HepG2 (cell line): ENCODE data around the gene GRHPR. TPM values are rescaled to one million over a fixed set of nuclear protein-coding genes. Genes with fewer than 3 reads are reported as not detected.

Source experiments
- ATAC-seq: fragments of 200-7000 bp; cut with Tn5 transposase; 3 replicates; pipeline ENCODE4 v1.9.1; 2020; ENCODE audit warnings: mild to moderate bottlenecking, moderate library complexity
- BruUV-seq: library from RNA; stranded (reverse); fragments of 400-500 nt; replicated peaks from 2 replicates; lab custom pipeline; 2021; lab: Mats Ljungman, UMichigan
- CTCF ChIA-PET: fragments of 300-600 bp; formaldehyde crosslinking; extraction: SDS; loops from one replicate; lab custom pipeline; 2021; ENCODE audit warnings: low total read pairs, inconsistent platforms, low intra/inter-chr PET ratio; lab: Yijun Ruan, JAX
- POLR2A ChIA-PET: fragments of 350-600 bp; sonication (Branson Sonifier 250); formaldehyde crosslinking; loops from one replicate; lab custom pipeline; 2020; ENCODE audit warnings: antibody characterized with exemption, inconsistent platforms; lab: Yijun Ruan, JAX
- DNase-seq: peaks from one replicate; pipeline ENCODE4 v3.0.0-alpha.2; 2015; ENCODE audit warnings: low spot score
- FAIRE-seq: peaks from 3 replicates; lab custom pipeline; 2011; peaks lifted over from hg19 to GRCh38; lab: Jason Lieb, UNC
- H2AFZ ChIP-seq: one replicate; pipeline ENCODE4 v1.6.1; 2011; ENCODE audit warnings: low read length, inconsistent platforms
- H3K27ac ChIP-seq: fragments of 300-600 bp; 3 replicates; pipeline ENCODE4 v1.8.0; 2011; ENCODE audit warnings: mixed run types, mild to moderate bottlenecking, mixed read lengths, low read length, inconsistent platforms; ENCODE audit not compliant: insufficient read depth; ENCODE audit errors: extremely low read length
- H3K27me3 ChIP-seq, 2 experiments: fragments of 200-600 bp in 1 of 2; 2 replicates in 1 of 2; 3 replicates in 1 of 2; pipeline versions ENCODE4 v1.6.0 to v1.8.0; 2011; ENCODE audit warnings: low read length in 2 of 2, mild to moderate bottlenecking in 2 of 2, moderate library complexity in 2 of 2, inconsistent platforms in 1 of 2; ENCODE audit not compliant: insufficient read depth in 2 of 2, control insufficient read depth in 1 of 2
- H3K36me3 ChIP-seq, 2 experiments: fragments of 200-600 bp in 1 of 2; replicated peaks in 1 of 2; 2 replicates in 1 of 2; 3 replicates in 1 of 2; pipeline versions ENCODE4 v1.5.1 to v1.8.0; 2011; ENCODE audit warnings: low read length in 2 of 2, inconsistent platforms in 1 of 2; ENCODE audit not compliant: insufficient read depth in 2 of 2, control insufficient read depth in 1 of 2
- H3K4me1 ChIP-seq: 2 replicates; pipeline ENCODE4 v1.5.1; 2012; ENCODE audit warnings: low read length, inconsistent platforms; ENCODE audit not compliant: insufficient read depth
- H3K4me2 ChIP-seq: 2 replicates; pipeline ENCODE4 v1.6.0; 2011; ENCODE audit warnings: low read depth, low read length, inconsistent platforms
- H3K4me3 ChIP-seq, 3 experiments: fragments of 200-600 bp in 1 of 3; sonication (generic), shearing (Covaris generic) in 1 of 3; replicated peaks in 1 of 3; 2 replicates each; pipeline ENCODE4 v1.5.1; 2011 to 2016; ENCODE audit warnings: low read length in 3 of 3, inconsistent platforms in 2 of 3, low read depth in 2 of 3, mild to moderate bottlenecking in 2 of 3, control low read depth in 1 of 3, mixed read lengths in 1 of 3; ENCODE audit not compliant: insufficient read depth in 1 of 3
- H3K79me2 ChIP-seq: one replicate; pipeline ENCODE4 v1.6.1; 2011; ENCODE audit warnings: low read length, inconsistent platforms; ENCODE audit not compliant: insufficient read depth
- H3K9ac ChIP-seq: 2 replicates; pipeline ENCODE4 v1.6.0; 2011; ENCODE audit warnings: mild to moderate bottlenecking, low read depth, low read length, inconsistent platforms; ENCODE audit not compliant: insufficient read depth
- H3K9me3 ChIP-seq: 2 replicates; pipeline ENCODE4 v1.5.1; 2012; ENCODE audit warnings: mild to moderate bottlenecking, low read length
- H4K20me1 ChIP-seq: 2 replicates; pipeline ENCODE4 v1.6.0; 2011; ENCODE audit warnings: inconsistent platforms, mild to moderate bottlenecking, low read length, moderate library complexity; ENCODE audit not compliant: insufficient read depth
- ETV5 ChIP-seq: IDR thresholded peaks from 2 replicates; pipeline ENCODE4 v1.6.1; 2018; ENCODE audit warnings: missing biosample characterization, missing genetic modification reagents, inconsistent platforms, borderline replicate concordance
- HIVEP1 ChIP-seq: sonication (generic); formaldehyde crosslinking; IDR thresholded peaks from 2 replicates; pipeline ENCODE4 v1.4.0; 2020; ENCODE audit warnings: mild to moderate bottlenecking, missing genetic modification reagents
- IKZF1 ChIP-seq: fragments of 450-650 bp; IDR thresholded peaks from 2 replicates; pipeline ENCODE4 v1.7.1; 2016
- LCORL ChIP-seq, 2 experiments: fragments of 450-650 bp in 1 of 2; sonication (generic) in 1 of 2; formaldehyde crosslinking in 1 of 2; IDR thresholded peaks; 2 replicates each; pipeline versions ENCODE4 v1.5.0 to v1.6.1; 2017 to 2020; ENCODE audit warnings: antibody characterized with exemption in 1 of 2, missing genetic modification reagents in 1 of 2
- NFRKB ChIP-seq: fragments of 450-650 bp; IDR thresholded peaks from 2 replicates; pipeline ENCODE4 v1.6.1; 2017
- RAD21 ChIP-seq: fragments of 450-650 bp; formaldehyde crosslinking; IDR thresholded peaks from 2 replicates; pipeline ENCODE4 v1.5.0; 2020; ENCODE audit warnings: mild to moderate bottlenecking
- RBM39 ChIP-seq: fragments of 200-400 bp; formaldehyde crosslinking; IDR thresholded peaks from one replicate; pipeline ENCODE4 v1.6.1; 2018; ENCODE audit warnings: antibody characterized with exemption, mild to moderate bottlenecking, low read depth, low read length; ENCODE audit not compliant: poor library complexity, severe bottlenecking
- ZNF780A ChIP-seq: sonication (generic); formaldehyde crosslinking; IDR thresholded peaks from 2 replicates; pipeline ENCODE4 v1.8.0; 2022; ENCODE audit warnings: mild to moderate bottlenecking, missing genetic modification reagents, moderate library complexity
- WGBS: methylation state at CpG from one replicate; pipeline ENCODE4 v1.1.6; 2017; ENCODE audit warnings: low lambda C conversion rate; 5-methylcytosine and 5-hydroxymethylcytosine counted together
- in situ Hi-C: cut with HindIII; loops from 2 replicates; pipeline ENCODE4 v1.10.0; 2017; ENCODE audit warnings: low pct_unique_long_range_greater_than_20kb; ENCODE audit not compliant: extremely low pct_ligation_motif_present
- intact Hi-C: fragments of 100-400 bp; cut with micrococcal nuclease; formaldehyde crosslinking; loops from one replicate; pipeline ENCODE4 v1.10.0; 2022; ENCODE audit not compliant: unreplicated experiment
- polyA plus RNA-seq, 8 experiments: library from polyadenylated mRNA; depleted of rRNA in 3 of 8; stranded (reverse) in 7 of 8; unstranded in 1 of 8; fragments of >200 nt; fragmentation: Illumina TruSeq in 4 of 8; extraction: Trizol in 4 of 8; gene quantifications; 2 replicates each; pipeline versions ENCODE4 v1.2.1 to v1.2.3, GENCODE V29; 2011 to 2016; ENCODE audit warnings: low read depth in 4 of 8, missing spikeins in 1 of 8, mixed read lengths in 1 of 8; ENCODE audit not compliant: insufficient read depth in 1 of 8
- total RNA-seq, 5 experiments: library from RNA; depleted of rRNA; stranded (reverse); fragments of >200 nt; fragmentation: Illumina TruSeq; extraction: Trizol; gene quantifications; 2 replicates each; pipeline ENCODE4 v1.2.3, GENCODE V29; 2016; ENCODE audit warnings: low read depth in 1 of 5
- TF ChIP-seq, protein P1 (sequence below): sonication (generic); formaldehyde crosslinking; IDR thresholded peaks from 2 replicates; pipeline ENCODE4 v1.5.1; 2020; ENCODE audit warnings: mild to moderate bottlenecking, missing genetic modification reagents, moderate library complexity
- TF ChIP-seq, protein P2 (sequence below): sonication (generic); formaldehyde crosslinking; IDR thresholded peaks from 2 replicates; pipeline ENCODE4 v1.5.0; 2020; ENCODE audit warnings: mild to moderate bottlenecking, missing genetic modification reagents, moderate library complexity
- TF ChIP-seq, protein P3 (sequence below): sonication (generic); formaldehyde crosslinking; IDR thresholded peaks from 2 replicates; pipeline ENCODE4 v1.9.0; 2022; ENCODE audit warnings: missing genetic modification reagents, mild to moderate bottlenecking, borderline replicate concordance
- TF ChIP-seq, protein P4 (sequence below): sonication (generic); formaldehyde crosslinking; IDR thresholded peaks from 2 replicates; pipeline ENCODE4 v1.9.0; 2021; ENCODE audit warnings: missing genetic modification reagents, borderline replicate concordance
- TF ChIP-seq, protein P5 (sequence below): sonication (generic); formaldehyde crosslinking; IDR thresholded peaks from 2 replicates; pipeline ENCODE4 v1.4.0; 2020; ENCODE audit warnings: missing genetic modification reagents, borderline replicate concordance

GRHPR gene
- total and polyA plus RNA-seq, 2 of the 13 experiments (the other 11 are each of a cell fraction or from before 2014, with no cell fraction given), result 113 to 115 TPM

DNA sequence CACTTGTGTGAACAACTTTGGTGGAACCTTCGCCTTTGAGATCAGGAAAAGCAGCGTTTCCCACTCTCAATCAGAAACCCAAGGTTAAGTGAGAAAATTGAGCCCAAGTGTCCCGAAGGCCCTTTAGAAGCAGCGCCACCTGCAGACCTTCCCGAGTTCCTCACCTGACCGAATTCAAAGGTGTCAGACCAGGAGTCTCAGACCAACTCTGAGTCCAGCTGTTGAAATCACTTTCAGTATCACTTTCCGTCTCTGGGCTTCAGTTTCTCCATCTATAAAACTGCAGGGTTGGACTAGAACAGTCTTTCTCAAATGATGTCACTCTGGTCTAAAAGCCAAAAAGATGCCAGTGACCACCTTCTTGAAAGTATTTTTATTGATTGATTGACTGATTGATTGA lies 31.7 kb upstream of the GRHPR start:
- H3K4me1 ChIP-seq, result peaks cover 24% of the 10 kb centered on the region
- H3K79me2 ChIP-seq, result no peaks in the 10 kb centered on the region
- H3K36me3 ChIP-seq, result no peaks in the 10 kb centered on the region
- in situ Hi-C loops, result no loop called here
- intact Hi-C loops, result loop anchor here (1.0 kb wide), 1 partner anchor 395 kb away; no protein-coding TSS in a partner anchor
- H3K4me2 ChIP-seq, result no peak overlapping the region
- DNase-seq, result peak; percentile 30
- H3K9ac ChIP-seq, result no peak overlapping the region
- WGBS, result 5% methylated on average over 7 of the region's 7 CpGs
- ATAC-seq, result peak; percentile 65
- CTCF ChIA-PET, result interaction anchor here (1.9 kb wide), 1 partner anchor 593 kb away, joined by 4 read pairs; no protein-coding TSS in a partner anchor
- no peak overlapping the region for H2AFZ ChIP-seq
- no peaks in the 10 kb centered on the region for H3K9me3 ChIP-seq
- peaks cover 1 to 6% of the 10 kb centered on the region in 2 experiments; a peak in 2 of 5 replicates for H3K27me3 ChIP-seq
- peak; percentile 70 for FAIRE-seq
- H3K4me3 ChIP-seq, result no peak overlapping the region
- H4K20me1 ChIP-seq, result no peaks in the 10 kb centered on the region
- POLR2A ChIA-PET, result no interaction called here
- H3K27ac ChIP-seq, result no peak overlapping the region
- BruUV-seq, result no TSS peak
- TF ChIP-seq NFRKB (no peak), IKZF1 (no peak), ZNF780A (no peak), LCORL (IDR thresholded peaks at IDR 0.05) (no peak), LCORL (CRISPR knock-in tag; IDR thresholded peaks at IDR 0.05) (no peak), HIVEP1 (CRISPR knock-in tag) (no peak), RAD21 (CRISPR knock-in tag) (peak; percentile 10; the same call in 1 of the 2 replicates), ETV5 (CRISPR knock-in tag) (no peak), RBM39 (no peak)
- TF ChIP-seq, protein P1, sequence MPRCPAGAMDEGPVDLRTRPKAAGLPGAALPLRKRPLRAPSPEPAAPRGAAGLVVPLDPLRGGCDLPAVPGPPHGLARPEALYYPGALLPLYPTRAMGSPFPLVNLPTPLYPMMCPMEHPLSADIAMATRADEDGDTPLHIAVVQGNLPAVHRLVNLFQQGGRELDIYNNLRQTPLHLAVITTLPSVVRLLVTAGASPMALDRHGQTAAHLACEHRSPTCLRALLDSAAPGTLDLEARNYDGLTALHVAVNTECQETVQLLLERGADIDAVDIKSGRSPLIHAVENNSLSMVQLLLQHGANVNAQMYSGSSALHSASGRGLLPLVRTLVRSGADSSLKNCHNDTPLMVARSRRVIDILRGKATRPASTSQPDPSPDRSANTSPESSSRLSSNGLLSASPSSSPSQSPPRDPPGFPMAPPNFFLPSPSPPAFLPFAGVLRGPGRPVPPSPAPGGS, result no peak
- TF ChIP-seq, protein P2, sequence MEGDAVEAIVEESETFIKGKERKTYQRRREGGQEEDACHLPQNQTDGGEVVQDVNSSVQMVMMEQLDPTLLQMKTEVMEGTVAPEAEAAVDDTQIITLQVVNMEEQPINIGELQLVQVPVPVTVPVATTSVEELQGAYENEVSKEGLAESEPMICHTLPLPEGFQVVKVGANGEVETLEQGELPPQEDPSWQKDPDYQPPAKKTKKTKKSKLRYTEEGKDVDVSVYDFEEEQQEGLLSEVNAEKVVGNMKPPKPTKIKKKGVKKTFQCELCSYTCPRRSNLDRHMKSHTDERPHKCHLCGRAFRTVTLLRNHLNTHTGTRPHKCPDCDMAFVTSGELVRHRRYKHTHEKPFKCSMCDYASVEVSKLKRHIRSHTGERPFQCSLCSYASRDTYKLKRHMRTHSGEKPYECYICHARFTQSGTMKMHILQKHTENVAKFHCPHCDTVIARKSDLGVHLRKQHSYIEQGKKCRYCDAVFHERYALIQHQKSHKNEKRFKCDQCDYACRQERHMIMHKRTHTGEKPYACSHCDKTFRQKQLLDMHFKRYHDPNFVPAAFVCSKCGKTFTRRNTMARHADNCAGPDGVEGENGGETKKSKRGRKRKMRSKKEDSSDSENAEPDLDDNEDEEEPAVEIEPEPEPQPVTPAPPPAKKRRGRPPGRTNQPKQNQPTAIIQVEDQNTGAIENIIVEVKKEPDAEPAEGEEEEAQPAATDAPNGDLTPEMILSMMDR (CRISPR knock-in tag), result peak; percentile 65
- TF ChIP-seq, protein P3, sequence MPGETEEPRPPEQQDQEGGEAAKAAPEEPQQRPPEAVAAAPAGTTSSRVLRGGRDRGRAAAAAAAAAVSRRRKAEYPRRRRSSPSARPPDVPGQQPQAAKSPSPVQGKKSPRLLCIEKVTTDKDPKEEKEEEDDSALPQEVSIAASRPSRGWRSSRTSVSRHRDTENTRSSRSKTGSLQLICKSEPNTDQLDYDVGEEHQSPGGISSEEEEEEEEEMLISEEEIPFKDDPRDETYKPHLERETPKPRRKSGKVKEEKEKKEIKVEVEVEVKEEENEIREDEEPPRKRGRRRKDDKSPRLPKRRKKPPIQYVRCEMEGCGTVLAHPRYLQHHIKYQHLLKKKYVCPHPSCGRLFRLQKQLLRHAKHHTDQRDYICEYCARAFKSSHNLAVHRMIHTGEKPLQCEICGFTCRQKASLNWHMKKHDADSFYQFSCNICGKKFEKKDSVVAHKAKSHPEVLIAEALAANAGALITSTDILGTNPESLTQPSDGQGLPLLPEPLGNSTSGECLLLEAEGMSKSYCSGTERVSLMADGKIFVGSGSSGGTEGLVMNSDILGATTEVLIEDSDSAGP (CRISPR knock-in tag), result no peak
- TF ChIP-seq, protein P4, sequence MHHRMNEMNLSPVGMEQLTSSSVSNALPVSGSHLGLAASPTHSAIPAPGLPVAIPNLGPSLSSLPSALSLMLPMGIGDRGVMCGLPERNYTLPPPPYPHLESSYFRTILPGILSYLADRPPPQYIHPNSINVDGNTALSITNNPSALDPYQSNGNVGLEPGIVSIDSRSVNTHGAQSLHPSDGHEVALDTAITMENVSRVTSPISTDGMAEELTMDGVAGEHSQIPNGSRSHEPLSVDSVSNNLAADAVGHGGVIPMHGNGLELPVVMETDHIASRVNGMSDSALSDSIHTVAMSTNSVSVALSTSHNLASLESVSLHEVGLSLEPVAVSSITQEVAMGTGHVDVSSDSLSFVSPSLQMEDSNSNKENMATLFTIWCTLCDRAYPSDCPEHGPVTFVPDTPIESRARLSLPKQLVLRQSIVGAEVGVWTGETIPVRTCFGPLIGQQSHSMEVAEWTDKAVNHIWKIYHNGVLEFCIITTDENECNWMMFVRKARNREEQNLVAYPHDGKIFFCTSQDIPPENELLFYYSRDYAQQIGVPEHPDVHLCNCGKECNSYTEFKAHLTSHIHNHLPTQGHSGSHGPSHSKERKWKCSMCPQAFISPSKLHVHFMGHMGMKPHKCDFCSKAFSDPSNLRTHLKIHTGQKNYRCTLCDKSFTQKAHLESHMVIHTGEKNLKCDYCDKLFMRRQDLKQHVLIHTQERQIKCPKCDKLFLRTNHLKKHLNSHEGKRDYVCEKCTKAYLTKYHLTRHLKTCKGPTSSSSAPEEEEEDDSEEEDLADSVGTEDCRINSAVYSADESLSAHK (CRISPR knock-in tag), result no peak
- TF ChIP-seq, protein P5, sequence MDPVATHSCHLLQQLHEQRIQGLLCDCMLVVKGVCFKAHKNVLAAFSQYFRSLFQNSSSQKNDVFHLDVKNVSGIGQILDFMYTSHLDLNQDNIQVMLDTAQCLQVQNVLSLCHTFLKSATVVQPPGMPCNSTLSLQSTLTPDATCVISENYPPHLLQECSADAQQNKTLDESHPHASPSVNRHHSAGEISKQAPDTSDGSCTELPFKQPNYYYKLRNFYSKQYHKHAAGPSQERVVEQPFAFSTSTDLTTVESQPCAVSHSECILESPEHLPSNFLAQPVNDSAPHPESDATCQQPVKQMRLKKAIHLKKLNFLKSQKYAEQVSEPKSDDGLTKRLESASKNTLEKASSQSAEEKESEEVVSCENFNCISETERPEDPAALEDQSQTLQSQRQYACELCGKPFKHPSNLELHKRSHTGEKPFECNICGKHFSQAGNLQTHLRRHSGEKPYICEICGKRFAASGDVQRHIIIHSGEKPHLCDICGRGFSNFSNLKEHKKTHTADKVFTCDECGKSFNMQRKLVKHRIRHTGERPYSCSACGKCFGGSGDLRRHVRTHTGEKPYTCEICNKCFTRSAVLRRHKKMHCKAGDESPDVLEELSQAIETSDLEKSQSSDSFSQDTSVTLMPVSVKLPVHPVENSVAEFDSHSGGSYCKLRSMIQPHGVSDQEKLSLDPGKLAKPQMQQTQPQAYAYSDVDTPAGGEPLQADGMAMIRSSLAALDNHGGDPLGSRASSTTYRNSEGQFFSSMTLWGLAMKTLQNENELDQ (CRISPR knock-in tag), result no peak
